GDM1 (cell line): ENCODE results near the gene DEFB124.
"Not testable (repeated sequence)": the region's sequence is repeated elsewhere in the genome, so short reads cannot be mapped to it uniquely, and the experiment has no call there.

ENCODE experiments used
- DNase-seq: peaks from one replicate; lab custom pipeline; 2025; lab: John Stamatoyannopoulos, UW

DEFB124 gene

GRCh38 chr20:31474758-31475427, at the start of gene DEFB124, which contains the start of gene REM1:
Gene DEFB124 (minus strand): TSS chr20:31475127. CDS start chr20:31473013, 2,114 bp downstream.
Gene REM1 (plus strand): TSS chr20:31475288. CDS start chr20:31476446, 1,158 bp downstream.
- no peak for DNase-seq

DNA sequence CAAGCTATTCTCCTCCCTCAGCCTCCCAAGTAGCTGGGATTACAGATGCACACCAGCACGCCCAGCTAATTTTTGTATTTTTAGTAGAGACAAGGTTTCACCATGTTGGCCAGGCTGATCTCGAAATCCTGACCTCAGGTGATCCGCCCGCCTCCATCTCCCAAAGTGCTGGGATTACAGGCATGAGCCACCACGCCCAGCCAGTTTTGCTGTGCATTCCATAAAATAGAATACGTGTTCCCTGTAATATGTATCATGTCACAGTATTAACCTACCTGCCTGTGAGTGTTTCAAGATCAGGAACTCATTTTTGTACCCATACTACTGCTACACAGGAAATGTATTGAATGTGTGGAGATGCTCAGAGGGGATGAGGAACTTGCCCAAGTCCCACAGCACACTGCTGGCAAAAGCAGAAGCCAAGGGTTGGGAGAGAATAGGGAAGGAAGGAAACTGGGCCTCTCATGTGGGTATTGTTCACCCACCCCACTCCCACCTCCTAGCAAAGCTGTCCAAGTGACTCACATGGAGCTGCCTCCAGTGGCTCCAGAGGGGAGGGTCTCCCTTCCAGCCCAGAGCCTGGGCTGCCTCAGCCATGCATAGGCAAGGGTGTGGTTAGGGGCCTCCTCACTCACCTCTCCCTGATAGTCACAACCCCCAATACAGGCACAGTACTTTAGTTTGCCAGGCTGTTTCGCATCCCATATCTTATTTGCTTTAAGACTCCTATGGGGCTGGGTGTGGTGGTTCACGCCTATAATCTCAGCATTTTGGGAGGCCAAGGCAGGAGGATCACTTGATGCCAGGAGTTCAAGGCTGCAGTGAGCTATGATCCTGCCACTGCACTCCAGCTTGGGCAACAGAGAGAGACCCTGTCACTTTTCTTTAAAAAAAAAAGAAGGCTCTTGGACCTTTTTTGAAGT, 48.7 kb upstream of the DEFB124 start:
- peak; percentile 95 for DNase-seq

DNA sequence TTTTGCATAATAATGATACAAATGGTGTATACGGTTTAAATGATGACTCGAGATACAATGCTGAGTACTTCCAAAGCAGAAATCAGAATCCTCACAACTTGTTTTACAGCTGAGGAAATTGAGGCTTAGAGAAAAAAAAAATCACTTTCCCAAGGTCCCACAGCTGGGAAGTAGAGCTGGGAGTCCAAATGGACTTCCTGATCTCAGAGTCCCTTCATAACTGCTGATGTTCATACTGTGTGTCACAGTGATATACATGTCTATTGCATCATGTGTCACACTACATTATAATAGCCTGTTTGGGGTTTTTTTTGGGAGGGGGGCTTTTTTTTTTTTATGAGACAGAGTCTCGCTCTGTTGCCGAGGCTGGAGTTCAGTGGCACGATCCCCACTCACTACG, 47.8 kb upstream of the DEFB124 start:
- DNase-seq, result no peak

DNA sequence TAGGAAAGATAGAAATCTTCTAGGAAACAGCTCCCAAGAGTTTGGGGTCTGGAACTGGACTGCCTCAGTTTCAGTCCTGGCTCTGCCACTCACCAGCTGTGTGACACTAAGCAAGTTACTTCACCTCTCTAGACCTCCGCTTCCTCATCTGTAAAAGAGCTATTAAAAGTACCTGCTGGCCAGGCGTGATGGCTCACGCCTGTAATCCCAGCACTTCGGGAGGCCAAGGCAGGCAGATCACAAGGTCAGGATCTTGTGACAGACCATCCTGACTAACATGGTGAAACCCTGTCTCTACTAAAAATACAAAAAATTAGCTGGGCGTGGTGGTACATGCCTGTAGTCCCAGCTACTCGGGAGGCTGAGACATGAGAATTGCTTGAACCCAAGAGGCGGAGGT, 46.3 kb upstream of the DEFB124 start:
- DNase-seq, result not testable (repeated sequence)

GRCh38 chr20:31517373-31517772, 42.4 kb upstream of the DEFB124 start:
- DNase-seq, result peak; percentile 48

DNA sequence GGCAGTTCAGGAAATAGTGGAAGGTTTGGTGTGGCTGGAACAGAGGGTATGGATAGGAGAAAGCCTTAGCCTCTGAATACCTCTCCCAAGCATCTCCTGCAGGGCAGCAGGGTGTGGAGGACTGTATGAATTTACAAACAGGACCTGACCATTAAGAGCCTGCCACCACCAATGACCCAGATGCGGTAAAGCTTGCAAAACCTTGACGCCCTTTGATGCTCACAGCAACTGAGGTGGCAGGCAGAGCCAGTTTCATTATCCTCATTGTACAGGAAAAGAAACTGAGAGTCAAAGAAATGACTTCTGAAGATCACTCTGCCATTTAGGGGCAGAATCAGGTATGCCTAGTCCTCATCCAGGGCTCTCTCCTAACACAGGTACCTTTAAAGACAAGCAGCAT, 41.7 kb upstream of the DEFB124 start:
- DNase-seq, result no peak

DNA sequence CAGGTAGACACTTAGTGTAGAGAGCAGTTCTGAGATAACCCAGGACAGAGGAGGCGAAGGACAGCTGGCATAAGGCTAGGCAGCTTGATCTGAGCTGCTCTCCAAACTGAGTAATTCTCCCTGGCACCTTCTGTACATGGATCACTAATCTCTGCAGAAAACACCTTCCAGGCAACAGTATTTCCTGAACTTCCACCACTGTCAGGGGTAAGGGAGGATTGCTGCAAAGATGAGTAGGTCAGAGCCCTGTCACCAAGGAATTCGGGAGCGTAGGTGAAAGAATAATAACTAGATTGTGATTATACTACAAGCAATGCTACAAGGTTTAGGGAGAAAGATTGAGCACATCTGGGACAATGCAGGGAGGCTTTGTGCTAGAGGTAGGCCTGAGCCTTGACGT, 41.2 kb upstream of the DEFB124 start:
- DNase-seq, result no peak

GRCh38 chr20:31515775-31516107, 40.8 kb upstream of the DEFB124 start:
- no peak for DNase-seq

GRCh38 chr20:31515072-31515774, 40.3 kb upstream of the DEFB124 start:
- DNase-seq, result no peak

DNA sequence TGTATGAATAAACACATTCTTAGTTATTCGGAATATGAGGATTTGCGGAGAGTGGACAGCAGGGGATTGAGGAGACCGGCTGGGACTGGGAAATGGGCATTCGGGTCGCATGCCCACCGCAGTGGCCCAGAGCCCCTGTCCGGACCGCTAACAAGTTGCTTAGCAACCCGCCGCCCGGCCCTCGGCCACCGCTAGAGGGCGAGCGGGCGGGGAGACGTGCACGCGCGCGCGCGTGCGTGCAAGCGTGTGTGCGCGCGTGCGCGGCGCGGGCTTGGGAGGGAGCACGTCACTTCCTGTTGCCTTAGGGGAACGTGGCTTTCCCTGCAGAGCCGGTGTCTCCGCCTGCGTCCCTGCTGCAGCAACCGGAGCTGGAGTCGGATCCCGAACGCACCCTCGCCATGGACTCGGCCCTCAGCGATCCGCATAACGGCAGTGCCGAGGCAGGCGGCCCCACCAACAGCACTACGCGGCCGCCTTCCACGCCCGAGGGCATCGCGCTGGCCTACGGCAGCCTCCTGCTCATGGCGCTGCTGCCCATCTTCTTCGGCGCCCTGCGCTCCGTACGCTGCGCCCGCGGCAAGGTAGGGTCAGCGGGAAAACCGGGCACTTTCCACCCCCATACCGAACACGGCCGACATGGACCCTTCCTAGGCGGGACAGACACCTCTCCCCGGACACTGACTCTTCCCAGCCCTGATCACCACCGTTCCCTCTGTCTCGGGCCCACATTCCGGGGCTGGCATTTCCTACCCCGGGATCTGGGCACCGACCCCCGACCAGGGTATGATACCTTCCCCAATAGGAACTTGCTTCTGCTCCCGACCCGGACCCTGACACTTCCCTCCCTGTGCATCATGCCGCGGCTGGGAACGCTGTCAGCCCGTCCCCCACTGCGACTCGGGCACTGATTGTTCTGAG, 39.5 kb upstream of the DEFB124 start, which contains the start of gene HM13:
HM13 (plus strand) TSS at position 289 of the 918 bp plus-strand sequence; CDS start at position 399, 110 bp downstream.
- DNase-seq, result peak; percentile 92

GRCh38 chr20:31508517-31509244, 33.8 kb upstream of the DEFB124 start:
- no peak for DNase-seq

DNA sequence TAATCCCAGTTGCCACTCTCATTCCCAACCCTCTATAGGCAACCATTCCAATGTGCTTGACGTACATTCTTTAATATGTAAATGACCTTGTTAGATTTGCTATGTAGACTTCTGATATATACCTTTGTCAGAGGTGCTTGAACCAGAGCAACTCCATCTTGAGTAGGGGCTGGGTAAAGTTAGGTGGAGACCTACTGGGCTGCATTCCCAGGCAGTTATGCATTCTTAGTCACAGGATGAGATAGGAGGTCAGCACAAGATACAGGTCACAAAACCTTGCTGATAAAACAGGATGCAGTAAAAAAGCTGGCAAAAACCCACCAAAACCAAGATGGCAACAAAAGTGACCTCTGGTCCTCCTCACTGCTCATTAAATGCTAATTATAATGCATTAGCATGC, 31.0 kb upstream of the DEFB124 start:
- no peak for DNase-seq

- DNase-seq, result peak; percentile 47
Observed at GRCh38 chr20:31502884-31503673, 28.2 kb upstream of the DEFB124 start.

DNA sequence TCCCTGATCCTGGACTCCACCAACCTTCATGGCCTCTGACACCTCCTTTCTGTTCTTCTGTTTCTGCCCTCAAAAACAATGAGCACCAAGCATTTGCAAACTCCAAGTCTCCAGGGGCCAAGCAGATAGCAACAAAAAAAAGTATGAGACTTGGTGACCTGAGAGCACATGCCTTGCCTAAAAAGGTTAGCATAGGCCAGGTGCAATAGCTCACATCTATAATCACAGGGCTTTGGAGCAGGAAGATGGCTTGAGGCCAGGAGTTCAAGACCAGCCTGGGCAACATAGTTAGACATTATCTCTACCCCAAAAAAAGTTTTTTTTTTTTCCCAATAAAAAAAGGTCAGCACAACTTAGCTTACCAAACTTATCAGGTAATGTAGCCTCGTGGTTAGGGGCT, 25.6 kb upstream of the DEFB124 start:
- no peak for DNase-seq

- no peak for DNase-seq
Observed at GRCh38 chr20:31497838-31498540, 23.1 kb upstream of the DEFB124 start.

DNA sequence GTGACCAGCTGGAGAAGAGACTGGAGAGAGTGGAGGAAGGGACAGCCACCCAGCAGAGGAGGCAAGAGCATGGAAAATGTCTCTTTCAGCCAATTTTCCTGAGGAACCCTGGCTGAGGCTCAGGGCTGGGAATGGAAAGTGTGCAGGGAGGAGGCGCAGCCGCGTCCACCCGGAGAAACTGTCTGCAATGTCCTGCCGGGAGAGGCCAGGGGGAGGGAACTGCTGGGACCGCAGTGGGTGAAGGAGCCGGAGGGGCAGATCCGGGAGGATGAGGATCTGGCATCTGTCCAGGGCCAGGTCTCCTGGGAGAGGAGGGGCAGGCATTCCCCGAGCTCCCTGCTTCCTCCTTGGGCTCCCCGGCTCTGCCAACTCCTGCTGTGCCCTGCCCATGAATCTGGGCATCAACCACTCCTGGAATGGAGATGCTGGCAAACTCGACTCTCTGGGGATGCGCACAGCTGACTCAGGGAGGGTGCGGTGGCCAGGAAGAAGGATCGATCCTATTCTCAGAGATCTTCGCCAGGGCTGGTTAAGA, 21.9 kb upstream of the DEFB124 start:
- no peak for DNase-seq

DNA sequence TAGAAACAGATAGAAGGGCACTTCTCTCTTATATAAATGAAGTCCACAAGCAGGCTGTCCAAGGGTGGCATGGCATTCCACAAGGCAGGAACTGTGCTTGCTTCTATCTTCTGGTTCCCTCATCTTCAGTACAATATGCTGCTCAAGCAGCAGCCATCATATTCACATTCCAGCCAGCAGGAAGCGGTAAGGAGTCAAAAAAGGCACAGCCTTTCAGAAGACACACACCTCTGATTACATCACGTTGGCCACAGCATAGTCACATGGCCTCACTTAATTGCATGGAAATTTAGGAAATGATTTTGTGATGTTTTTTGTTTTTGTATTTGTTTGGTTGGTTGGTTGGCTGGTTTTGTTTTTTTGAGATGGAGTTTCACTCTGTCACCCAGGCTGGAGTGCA, 19.2 kb upstream of the DEFB124 start:
- no peak for DNase-seq

GRCh38 chr20:31490752-31491151, 15.8 kb upstream of the DEFB124 start:
- no peak for DNase-seq

GRCh38 chr20:31489152-31489551, 14.2 kb upstream of the DEFB124 start:
- DNase-seq, result no peak
